ENCODE measurements around the gene FCN1. TPM values are rescaled to one million over a fixed set of nuclear protein-coding genes. Genes with fewer than 3 reads are reported as not detected.

FCN1 gene
- not detected in 2 replicates for total RNA-seq

- no peak within 1 kb of the TSS for H3K4me3 ChIP-seq (ENCODE audit: low read depth, low read length)
- TF ChIP-seq, protein P1, sequence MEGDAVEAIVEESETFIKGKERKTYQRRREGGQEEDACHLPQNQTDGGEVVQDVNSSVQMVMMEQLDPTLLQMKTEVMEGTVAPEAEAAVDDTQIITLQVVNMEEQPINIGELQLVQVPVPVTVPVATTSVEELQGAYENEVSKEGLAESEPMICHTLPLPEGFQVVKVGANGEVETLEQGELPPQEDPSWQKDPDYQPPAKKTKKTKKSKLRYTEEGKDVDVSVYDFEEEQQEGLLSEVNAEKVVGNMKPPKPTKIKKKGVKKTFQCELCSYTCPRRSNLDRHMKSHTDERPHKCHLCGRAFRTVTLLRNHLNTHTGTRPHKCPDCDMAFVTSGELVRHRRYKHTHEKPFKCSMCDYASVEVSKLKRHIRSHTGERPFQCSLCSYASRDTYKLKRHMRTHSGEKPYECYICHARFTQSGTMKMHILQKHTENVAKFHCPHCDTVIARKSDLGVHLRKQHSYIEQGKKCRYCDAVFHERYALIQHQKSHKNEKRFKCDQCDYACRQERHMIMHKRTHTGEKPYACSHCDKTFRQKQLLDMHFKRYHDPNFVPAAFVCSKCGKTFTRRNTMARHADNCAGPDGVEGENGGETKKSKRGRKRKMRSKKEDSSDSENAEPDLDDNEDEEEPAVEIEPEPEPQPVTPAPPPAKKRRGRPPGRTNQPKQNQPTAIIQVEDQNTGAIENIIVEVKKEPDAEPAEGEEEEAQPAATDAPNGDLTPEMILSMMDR (IDR thresholded peaks at IDR 0.05; ENCODE audit: insufficient read depth, low read depth, low read length), result no peak
- DNase-seq (ENCODE audit: low read depth), result no peak
Measured at GRCh38 chr9:134917431-134918373, at the start of gene FCN1. FCN1 (minus strand) TSS chr9:134917912; CDS start chr9:134917871, 41 bp downstream.

GRCh38 chr9:134966697-134967546, 49.2 kb upstream of the FCN1 start:
- DNase-seq (ENCODE audit: low read depth), result no peak
- TF ChIP-seq, protein P1 (IDR thresholded peaks at IDR 0.05; ENCODE audit: insufficient read depth, low read depth, low read length), result no peak
- no peak overlapping the region for H3K4me3 ChIP-seq (ENCODE audit: low read depth, low read length)

DNA sequence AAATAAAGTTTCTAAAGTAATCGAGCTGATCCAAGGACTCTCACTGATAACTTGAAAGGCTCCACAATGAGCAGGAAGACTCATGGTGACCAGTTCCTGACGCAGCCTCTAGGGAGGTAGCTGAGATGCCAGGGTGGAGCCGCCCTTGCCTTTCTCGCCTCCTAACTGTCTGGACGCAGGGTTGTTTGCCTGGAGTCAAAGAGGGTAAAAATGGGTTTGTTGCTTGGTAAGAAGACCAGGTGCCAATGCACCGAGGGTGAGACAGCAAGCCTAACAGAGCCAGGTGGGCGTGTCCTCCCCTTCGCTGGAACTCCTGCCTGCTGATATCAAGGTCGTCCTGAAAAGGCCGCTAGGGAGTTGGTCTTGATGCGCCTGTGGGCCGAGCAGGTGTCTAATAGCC, 48.6 kb upstream of the FCN1 start:
- DNase-seq (ENCODE audit: low read depth), result no peak
- TF ChIP-seq, protein P1 (IDR thresholded peaks at IDR 0.05; ENCODE audit: insufficient read depth, low read depth, low read length), result no peak
- H3K4me3 ChIP-seq (ENCODE audit: low read depth, low read length), result no peak overlapping the region

GRCh38 chr9:134965851-134966250, 48.1 kb upstream of the FCN1 start:
- no peak for DNase-seq (ENCODE audit: low read depth)

DNA sequence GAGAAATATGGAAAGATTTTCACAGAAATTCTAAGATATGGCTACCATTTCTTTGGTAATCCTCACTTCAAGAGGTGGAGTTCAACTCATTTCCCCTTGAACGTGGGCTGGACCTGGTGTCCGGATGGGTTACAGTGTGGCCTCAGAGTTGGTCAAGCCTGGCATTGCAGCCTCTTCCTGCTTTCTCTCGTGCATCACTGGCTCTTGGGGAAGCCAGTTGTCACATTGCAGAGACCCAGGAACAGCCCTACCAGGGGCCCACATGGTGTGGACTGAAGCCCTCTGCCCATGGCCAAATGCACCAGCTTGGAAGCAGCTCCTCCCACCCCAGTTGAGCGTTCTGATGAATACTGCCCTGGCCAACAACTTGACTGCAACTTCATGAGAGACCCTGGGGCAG, 47.7 kb upstream of the FCN1 start:
- no peak overlapping the region for H3K4me3 ChIP-seq (ENCODE audit: low read depth, low read length)
- no peak for DNase-seq (ENCODE audit: low read depth)
- TF ChIP-seq, protein P1 (IDR thresholded peaks at IDR 0.05; ENCODE audit: insufficient read depth, low read depth, low read length), result no peak

More at GRCh38 chr9:134965851-134966250, 48.1 kb upstream of the FCN1 start:
- H3K4me3 ChIP-seq (ENCODE audit: low read depth, low read length), result no peak overlapping the region
- TF ChIP-seq, protein P1 (IDR thresholded peaks at IDR 0.05; ENCODE audit: insufficient read depth, low read depth, low read length), result no peak

- no peak overlapping the region for H3K4me3 ChIP-seq (ENCODE audit: low read depth, low read length)
- no peak for DNase-seq (ENCODE audit: low read depth)
- TF ChIP-seq, protein P1 (IDR thresholded peaks at IDR 0.05; ENCODE audit: insufficient read depth, low read depth, low read length), result no peak
Measured at GRCh38 chr9:134964271-134965055, 46.8 kb upstream of the FCN1 start.

All from fibroblast of villous mesenchyme (primary cell).